Fibroblast of lung (primary cell): ENCODE data around the gene ARL6IP5.

ENCODE experiments used
- CTCF ChIP-seq, 2 donors: IDR thresholded peaks in 1 of 2; conservative IDR thresholded peaks in 1 of 2; 1 replicate in 1 of 2; 2 replicates in 1 of 2; pipeline ENCODE4 v1.5.1; 2011 to 2012; ENCODE audit warnings: low read length in 2 of 2, control low read depth in 1 of 2, inconsistent platforms in 1 of 2, low read depth in 1 of 2, mild to moderate bottlenecking in 1 of 2
- EZH2 ChIP-seq: IDR thresholded peaks from 2 replicates; pipeline ENCODE4 v1.5.1; 2012; ENCODE audit warnings: low read length, control low read depth, mild to moderate bottlenecking; ENCODE audit errors: missing control alignments

GRCh38 chr3:69116162-69116561 is 31.4 kb downstream of the ARL6IP5 start:
- TF ChIP-seq CTCF (conservative IDR thresholded peaks at IDR 0.05 in 1 of 2, IDR thresholded peaks at IDR 0.05 in 1 of 2; ENCODE audit: low read depth in 1 of 2, low read length in 2 of 2) (no peak), EZH2 (no peak)
